NCI-H1092 (cell line): Measurements from ENCODE around the gene HECTD3.
A peak's percentile ranks its signal among the peaks of the same experiment; 100 is the strongest.
"Not testable (repeated sequence)": the region's sequence is repeated elsewhere in the genome, so short reads cannot be mapped to it uniquely, and the experiment has no call there.

Source experiments
- DNase-seq: peaks from one replicate; lab custom pipeline; 2025; lab: John Stamatoyannopoulos, UW

The HECTD3 gene

DNA sequence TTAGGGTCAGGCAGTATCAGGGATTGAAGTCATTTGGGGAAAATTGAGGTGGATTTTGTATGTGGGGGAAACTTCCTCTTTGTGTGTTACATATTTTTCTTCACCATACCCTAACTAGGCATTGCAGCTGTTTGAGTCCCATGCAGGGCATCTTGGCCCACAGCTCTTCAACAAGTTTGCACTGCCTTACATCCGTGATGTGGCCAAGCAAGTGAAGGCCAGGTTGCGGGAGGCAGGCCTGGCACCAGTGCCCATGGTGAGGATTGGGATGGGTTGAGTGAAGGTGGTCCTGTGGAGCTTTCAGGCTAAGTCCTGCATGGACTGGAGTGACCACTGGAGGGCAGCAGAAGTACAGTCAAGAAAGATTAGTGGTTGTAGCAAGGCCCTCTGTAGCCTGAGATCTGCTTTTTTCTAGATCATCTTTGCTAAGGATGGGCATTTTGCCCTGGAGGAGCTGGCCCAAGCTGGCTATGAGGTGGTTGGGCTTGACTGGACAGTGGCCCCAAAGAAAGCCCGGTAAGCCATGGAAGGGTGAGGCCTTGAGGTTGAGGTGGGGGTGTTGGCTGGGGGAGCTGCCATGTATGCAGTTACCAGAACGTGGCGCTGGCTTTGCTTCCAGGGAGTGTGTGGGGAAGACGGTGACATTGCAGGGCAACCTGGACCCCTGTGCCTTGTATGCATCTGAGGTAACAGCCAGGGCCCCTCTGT is 3.4 kb upstream of the HECTD3 start:
- DNase-seq, result peak; percentile 82

DNA sequence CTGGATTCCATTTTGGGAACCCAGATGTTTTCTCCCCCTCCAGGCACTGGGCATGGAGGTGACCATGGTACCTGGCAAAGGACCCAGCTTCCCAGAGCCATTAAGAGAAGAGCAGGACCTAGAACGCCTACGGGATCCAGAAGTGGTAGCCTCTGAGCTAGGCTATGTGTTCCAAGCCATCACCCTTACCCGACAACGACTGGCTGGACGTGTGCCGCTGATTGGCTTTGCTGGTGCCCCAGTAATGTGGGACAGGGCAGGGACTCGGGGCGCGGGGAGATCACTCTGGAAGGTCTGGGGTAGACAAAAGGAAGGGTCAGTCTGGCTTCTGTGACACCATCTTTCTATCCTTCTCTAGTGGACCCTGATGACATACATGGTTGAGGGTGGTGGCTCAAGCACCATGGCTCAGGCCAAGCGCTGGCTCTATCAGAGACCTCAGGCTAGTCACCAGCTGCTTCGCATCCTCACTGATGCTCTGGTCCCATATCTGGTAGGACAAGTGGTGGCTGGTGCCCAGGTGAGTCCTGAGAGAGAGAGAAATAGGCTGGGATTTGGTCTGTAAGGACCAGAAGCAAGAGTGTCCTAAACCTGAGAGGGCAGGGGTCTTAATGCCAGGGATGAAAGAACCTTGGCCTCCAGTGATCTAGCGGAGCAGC is 2.6 kb upstream of the HECTD3 start:
- no peak for DNase-seq

DNA sequence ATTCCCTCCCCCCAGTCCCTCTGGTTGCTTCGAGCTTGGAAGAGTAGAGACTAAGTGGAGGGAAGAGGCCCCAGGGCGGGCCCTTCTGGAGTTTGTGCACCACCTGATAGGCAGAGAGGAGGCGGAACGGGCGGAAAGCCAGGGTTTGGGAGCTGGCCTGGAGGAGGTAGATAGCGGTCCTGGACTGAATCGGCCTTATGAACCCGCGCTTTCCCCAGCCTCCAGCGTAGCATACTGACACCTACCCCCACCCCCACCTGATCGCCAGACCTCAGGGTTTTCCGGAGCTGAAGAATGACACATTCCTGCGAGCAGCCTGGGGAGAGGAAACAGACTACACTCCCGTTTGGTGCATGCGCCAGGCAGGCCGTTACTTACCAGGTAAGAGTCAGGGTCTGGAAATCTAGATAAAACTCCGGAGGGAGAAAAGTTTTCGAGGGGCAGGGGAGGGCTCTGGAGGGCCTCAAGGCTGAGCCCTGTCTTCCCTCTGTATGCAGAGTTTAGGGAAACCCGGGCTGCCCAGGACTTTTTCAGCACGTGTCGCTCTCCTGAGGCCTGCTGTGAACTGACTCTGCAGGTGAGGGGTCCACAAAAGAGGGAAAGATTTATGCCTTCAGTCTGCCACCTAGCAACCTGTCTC is 1.6 kb upstream of the HECTD3 start:
- DNase-seq, result no peak

DNA sequence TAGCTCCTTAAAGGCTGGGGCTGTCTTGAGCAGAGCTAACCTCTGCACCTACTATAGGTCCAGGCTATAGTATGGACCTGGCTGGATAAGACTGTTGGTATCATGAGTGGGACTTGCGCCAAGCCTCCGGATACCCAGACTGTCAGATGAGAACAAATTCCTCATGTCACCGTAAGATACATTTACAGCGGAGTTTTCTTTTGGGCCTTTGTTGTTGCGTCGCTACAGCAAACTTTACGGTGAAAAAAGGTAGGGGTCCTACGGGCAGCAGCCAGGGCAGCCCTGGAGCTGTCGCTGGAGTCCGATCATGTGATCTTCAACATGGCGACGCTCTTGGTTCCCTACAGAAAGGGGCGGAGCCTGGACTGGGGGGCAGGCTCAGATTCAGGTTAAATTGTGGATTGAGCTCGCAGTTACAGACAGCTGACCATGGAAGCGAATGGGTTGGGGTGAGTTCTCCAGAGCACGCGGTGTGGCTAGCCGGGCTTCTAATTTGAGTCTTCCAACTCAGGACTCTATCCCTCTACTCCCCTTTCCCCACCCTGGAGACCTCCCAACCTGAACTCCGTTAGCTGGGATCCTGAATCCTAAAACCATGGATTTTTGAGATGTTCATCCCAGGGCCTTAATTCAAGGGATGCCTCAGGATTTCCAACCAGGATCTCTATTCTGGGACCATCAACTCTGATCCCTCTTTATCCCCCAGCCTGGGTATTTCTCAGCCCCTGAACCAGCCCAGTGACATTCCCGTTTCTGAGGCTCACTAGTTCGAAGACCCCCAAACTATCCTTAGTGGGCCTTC is 914 bp upstream of the HECTD3 start, which contains the start of gene UROD:
TSS of gene UROD (plus strand) at position 418 of the 802 bp plus-strand sequence. CDS start at position 430, 12 bp downstream.
- DNase-seq, result peak; percentile 95

DNA sequence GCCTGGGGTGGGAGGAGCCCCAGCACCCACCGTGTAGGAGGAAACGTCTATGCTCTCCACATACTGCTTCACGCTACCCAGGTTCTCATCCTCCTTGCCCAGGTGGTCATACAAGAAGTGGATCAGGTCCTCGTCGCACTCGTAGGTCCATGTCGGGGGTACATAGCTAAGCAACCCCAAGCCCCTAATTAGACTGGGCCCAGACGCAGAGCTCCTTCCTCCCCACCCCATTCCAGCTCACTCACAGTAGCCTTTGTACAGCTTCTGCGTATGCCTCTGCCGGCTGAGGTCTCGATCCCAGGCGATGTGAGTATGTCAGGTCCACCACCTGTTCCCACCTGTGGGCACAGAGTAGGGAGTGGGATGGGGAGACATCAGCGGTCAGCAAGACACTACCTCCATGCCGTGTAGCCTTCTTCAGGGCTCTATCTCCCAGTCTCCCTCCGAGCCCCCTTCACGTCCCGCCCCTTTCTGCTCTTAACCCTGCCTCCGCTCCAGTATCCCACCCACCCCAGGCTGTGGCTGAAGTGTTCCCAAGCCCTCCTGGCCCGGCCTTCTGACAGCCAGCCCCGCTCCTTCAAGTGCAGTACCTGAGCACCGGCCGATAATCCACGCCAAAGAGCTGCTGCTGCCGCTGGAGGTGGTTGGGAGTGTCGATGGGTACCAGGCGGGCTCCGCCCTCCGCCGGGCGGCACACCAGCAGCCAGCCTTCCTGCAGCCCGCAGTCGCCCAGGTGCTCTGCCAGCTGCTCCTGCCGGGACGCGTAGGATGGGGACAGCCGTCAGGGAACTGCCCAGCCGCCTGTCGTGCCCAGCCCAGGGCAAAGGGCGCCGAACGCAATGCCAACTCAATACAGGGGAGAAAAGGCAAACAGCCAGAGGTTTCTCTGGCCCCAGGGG is 919 bp downstream of the HECTD3 start:
- no peak for DNase-seq

DNA sequence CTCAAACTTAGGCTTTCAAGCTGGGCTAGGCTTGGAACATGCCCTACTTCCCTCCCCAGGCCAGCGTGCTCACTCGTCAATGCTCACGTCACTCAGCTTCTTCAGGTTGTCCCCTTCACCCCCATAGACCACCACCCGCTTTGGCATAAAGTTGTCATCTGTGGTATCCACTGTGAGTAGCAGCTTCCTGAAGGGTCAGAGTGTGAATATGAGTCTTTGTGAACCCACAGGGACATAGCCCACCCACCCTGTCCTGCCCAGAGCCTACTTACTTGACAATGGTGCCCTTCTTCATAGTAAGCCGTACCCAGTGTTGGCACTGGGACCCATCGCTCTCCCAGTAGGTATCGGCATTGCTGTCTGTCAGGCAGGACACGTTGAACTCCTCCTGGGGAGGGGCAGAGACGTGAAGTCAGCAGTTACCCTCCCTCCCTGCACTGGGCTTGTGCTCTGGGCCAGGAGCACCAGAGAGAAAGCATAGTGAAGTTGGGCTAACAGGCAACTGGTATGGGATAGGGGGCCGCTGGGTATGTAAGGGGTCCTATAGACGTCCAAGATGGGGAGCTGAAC is 1.7 kb downstream of the HECTD3 start:
- no peak for DNase-seq

DNA sequence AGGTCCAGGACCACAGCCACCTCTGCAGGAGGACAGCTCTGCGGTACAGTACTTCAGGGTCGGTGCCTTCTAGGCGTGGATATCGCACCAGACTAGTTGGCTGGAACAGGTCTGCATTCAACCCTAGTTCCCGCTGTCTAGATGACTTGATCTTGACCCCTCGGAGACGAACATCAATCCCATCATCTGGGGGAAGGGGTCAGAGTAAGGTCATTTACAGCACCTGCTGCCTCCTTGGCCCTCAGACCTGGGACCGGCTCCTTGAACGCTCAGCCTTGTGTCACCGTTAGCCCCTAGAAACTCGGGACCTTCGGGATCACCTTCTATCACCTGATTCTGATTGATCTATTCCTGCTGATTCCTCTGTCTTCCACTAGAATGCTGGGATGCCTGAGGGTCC is 2.6 kb downstream of the HECTD3 start:
- DNase-seq, result no peak

DNA sequence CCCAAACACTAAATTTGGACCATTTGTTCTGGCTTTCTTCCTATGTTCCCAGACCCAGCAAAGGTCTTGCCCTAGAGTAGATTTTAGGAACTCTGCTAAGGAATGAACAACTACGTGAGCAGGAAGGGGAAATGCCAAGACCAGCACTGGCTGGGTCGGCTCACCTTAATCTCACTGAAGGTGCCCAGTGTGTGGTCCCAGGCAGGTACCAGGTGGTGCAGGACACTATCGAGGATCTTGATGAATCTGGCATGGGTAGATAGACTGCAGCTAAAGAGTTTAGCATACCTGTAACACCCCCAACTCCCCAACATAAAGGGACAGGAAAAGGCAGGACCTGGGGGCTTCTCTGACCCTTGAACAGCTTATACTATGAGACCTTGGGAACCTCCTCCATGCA is 3.0 kb downstream of the HECTD3 start:
- DNase-seq, result no peak

DNA sequence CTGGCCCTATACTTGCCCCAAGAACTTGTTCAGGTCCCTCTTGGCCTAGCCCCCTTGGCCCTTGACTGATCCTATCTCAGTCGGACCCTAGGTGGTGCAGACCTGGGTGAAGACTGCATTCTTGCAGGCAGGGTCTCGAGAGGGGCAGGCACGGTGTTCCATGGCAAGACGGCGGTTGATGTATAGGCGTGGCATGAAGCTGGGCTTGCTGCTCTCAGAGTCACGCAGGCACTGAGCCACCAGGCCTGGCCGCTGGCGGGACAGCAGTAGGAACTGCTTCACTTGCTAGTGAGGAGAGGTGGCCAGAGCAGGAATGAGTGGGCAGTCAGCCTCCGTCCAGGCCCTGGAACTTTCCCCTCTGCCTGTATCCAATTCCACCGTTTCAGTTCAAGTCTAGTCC is 3.8 kb downstream of the HECTD3 start:
- DNase-seq, result no peak

DNA sequence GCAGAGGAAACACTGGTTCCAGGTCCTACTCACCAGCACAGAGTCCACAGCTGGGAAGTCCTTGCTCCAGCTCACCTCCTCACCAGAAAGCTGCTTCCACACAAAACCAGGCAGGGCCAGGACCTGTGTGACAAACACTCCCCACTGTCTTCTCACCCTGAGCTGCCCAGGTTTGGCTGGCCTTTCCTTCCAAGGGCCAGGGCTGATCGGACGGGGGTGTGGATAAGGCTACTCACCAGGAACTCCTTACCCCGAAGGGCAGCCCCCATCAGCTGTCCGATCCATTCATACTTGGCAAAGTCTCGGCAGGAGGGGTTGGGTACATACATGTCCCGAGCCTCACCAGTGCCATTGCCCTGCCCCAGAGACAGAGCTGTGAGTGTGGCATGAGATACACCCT is 5.4 kb downstream of the HECTD3 start:
- no peak for DNase-seq

DNA sequence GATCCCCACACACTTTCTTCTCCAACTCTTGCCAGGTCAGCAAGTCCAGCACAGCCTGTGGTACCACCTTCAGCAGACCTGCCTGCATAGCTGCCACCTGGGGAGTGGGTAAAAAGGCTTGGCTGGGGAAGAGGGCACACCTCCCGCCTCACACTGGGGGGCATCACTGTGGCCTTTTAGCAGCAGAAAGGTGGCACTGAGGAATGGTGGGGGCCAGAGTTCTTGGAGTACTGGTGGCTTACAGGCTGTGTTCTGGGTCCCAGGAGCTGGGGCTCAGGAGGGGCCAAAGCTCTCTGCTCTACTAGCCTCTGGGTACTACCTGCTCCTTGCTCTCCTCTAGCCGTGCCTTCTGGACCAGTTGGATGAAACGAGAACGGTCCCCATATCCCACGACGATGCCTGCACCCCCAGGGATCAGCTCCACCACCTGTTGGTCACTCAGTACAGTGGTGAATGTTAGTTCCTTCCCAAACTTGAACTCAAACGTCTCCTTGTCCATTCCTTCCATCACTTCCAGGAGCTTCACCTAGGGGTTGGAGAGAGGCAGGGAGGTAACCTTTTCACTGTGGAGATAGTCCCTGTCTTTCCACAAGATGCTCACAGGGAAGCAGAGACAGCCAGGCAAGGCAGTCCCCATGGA is 6.7 kb downstream of the HECTD3 start:
- DNase-seq, result no peak

DNA sequence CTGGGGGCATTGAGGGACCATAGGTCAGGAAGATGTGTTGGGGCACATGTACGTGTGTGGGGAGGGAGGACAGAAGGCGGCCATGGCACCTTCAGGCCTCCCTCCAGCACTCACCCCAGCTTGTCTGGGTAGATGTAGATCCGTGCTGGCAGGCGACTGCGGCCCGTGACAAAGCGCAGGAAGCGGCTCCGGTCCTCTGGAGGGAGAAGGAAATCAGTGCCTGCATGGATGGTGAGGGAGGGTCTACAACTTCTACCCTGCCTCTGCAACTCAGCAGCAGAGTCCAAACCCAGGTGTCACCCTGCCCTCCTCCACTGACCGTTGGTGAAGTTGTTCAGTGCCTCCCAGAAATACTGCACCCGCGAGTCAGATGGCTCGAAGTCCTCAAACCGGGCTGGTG is 7.4 kb downstream of the HECTD3 start:
- no peak for DNase-seq

DNA sequence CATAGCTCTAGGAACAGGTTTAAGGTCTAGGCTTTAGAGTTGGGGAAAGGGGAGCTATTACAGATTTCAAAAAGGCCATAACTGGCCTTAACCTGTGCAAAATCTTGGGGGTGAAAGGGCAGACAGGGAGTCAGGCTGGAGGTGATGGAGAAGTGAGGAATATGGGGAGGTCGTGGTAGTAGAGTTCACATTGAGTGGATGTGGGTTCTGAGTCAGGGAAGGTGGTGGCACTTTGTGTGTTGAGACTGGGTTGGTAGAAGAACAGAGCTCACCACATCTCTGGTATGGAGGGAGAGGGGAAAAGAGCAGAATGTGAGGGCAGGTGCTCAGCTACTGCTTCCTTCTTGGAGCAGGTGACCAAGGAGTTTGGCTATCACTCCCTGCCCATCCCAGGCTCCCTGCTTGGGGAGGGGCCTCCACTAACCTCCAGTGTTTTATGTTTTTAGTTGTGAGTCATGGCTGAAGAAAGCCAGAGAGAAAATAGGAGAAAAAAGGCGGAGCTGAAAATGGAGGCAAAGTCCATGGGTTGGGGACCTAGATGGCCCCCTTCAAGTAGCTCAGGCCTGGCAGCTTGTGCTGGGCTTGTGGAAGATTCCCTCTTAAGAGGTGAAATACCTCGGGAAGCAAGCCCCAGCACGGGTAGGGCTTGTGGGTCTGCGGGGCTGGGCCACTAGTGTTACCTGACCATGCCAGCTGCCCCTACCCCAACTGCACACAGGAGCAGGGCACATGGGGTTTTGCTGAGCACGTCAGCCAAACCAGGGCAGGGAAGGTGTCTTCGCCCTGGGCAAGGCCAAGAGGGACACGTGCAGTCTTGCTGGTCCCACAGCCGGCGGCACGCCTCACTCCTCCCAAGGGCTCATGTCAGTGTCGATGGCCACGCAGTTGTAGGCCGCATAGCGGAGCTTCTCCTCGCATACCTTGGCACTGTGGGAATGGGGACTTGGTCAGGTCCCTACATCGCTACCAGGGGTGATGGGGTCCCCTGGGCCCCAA is 8.2 kb downstream of the HECTD3 start:
- no peak for DNase-seq

DNA sequence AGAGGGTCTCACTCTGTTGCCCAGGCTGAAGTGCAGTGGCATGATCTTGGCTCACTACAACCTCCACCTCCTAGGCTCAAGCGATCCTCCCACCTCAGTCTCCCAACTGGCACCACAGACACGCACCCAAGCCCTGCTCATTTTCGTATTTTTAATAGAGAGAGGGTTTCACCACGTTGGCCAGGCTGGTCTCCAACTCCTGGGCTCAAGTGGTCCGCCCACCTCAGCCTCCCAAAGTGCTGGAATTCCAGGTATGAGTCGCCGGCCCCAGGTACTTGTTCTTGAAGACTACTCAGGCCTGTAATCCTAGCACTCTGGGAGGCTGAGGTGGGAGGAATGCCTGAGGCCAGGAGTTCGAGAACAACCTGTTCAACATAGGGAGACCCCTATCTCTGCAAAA is 9.5 kb downstream of the HECTD3 start:
- DNase-seq, result not testable (repeated sequence)

DNA sequence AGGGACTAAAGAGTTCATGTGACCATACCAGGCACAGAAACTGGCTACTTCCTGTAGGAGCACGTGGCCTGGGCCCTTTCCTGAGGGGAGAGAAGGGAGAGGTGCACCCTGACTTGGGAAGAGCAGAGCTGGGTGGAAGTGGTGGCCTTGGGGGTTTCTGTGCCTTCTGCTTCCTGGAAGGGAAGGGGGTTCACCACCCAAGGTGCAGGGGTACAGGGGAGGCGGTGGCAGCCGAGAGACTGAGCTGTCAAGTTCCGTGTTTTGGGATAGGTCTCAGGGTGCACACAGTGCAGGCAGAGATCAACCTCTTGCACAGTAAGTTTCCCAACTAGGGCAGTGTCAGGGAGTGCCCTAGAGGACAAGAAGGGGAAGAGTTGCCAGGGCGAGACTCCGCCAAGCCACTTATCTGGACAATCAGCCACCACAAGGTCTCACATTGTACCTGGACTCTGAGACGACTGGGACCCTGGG is 10.1 kb downstream of the HECTD3 start:
- no peak for DNase-seq

DNA sequence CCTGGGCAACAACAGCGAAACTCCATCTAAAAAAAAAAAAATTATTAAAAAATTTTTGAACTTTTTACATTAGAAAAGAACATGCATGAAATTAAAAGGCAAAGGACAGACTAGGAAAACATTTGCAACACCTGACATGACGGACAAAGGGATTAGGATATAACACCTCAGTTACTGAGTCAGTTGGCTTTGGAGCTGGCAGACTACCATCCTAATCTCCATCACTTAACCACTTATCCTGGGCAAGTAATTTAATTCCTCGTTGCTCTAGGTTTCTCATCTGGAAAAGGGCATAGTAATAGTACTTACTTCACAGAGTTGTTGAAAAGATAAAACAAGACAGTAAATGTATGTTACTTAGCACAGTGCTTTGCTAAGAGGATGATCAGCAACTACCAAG is 11.9 kb downstream of the HECTD3 start:
- DNase-seq, result no peak

DNA sequence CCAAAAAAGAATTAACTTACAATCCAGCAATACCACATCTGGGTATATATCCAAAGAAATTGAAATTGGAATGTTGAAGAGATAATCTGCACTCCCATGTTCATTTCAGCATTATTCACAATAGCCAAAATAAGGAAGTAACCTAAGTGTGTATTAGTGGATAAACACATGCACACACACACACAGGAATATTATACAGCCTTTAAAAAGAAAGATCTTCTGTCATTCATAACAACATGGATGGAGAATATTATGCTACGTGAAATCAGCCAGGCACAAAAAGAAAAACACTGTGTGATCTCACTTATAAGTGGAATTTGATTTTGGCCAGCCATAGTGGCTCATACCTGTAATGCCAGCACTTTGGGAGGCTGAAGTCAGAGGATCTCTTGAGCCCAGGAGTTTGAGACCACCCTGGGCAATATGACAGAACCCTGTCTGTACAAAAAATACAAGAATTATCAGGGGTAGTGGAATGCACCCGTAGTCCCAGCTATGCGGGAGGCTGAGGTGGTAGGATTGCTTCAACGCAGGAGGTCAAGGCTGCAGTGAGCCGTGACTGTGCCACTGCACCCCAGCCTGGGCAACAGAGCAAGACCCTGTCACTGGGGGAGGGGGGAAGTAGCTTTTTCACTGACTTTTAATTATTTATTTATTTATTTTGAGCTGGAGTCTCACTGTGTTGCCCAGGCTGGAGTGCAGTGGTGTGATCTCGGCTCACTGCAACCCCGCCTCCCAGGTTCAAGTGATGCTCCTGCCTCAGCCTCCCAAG is 15.5 kb downstream of the HECTD3 start:
- DNase-seq, result no peak

DNA sequence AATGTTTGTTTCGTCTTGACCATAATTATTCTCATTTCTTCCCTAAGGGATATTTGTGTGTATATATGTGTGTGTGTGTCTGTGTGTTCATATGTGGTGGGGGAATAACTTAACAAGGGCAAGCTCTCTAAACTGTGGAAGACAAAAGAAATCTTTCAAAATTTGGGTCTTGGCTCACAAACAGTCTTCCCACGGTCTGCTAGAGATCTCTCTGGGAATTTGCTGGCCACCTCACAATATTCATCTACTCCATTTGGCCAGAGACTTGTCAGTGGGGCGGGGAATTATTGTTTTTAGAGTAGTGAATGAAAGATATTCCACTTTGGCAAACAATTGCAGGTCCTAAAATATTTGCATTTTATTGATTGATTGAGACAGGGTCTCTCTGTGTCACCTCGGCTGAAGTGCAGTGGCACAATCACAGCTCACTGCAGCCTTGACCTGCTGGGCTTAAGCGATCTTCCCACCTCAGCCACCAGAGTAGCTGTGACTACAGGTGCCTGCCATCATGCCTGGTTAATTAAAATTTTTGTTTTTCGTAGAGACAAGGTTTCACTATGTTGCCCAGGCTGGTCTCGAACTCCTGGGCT is 16.7 kb downstream of the HECTD3 start:
- DNase-seq, result no peak
